ENCODE measurements around the gene ZNF136. TPM values are rescaled to one million over a fixed set of nuclear protein-coding genes. Genes with fewer than 3 reads are reported as not detected.

The ZNF136 gene
- total RNA-seq: 2.0 TPM

DNA sequence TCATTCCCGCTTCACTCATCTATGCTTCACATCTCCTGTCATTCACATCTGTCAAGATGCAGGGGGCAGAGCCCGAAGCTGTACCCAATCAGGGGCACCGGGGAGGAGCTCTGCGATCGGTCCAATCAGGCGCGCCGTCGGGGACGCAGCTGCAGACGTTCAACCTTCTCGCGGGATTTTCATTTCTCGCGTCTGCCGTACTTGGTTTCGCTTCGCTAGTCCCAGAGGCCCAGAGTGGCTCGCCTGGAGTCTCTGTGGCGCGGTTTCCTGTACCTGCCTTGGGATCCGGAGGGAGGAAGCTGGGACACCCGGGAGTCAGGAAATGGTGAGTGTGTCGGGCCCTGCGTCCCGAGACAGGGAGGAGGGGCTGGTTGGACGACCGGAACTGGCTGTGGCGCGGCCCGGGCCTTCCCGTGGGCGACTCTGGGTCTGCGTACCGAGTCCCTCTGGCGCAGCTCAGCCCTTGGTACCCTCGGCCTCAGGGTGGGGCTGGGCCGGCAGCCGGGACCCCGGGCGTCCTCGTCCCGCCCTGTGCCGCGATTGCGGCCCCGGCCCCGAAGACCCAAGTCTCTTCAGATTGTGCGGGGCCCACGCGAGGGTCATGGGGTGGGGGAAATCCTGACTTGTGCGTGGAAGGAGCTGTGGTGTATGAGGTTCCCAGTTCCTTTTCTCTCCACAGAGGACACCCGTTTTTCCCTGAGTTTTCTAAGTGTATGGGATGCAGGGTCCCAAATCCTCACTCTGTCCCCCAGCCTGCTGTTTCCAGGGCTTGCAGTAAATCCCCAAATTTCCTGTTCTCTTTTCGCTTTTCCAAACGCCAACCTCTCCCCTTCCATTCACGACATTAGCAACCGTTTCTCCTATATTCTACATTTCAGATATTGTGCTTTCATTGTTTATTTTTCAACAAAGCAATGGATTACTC is at the start of gene ZNF136:
TSS of gene ZNF136 (plus strand) at position 215 of the 925 bp plus-strand sequence. CDS start at position 323, 108 bp downstream.
- peak; percentile 97 for ATAC-seq

DNA sequence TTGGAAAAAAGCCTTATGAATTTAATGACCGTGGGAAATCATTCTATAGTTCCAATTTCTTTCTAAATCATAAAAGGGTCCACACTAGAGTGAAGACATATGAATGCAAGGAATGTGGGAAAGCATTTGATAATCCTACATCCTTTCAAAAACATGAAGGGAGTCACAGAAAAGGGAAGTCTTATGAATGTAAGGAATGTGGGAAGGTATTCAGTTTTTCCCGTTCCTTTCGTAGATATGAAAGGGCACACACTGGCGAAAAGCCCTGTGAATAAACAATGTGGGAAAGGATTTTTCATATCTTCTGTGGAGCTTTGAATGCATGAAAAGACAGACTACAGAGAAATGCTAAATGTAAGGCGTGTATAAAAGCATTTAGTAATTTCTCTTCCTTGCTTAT is 49.8 kb upstream of the ZNF136 start:
- ATAC-seq: no peak

- ATAC-seq: no peak
Measured at GRCh38 chr19:12117201-12117970, 45.5 kb upstream of the ZNF136 start.

GRCh38 chr19:12126707-12127106 is 36.2 kb upstream of the ZNF136 start:
- no peak for ATAC-seq

DNA sequence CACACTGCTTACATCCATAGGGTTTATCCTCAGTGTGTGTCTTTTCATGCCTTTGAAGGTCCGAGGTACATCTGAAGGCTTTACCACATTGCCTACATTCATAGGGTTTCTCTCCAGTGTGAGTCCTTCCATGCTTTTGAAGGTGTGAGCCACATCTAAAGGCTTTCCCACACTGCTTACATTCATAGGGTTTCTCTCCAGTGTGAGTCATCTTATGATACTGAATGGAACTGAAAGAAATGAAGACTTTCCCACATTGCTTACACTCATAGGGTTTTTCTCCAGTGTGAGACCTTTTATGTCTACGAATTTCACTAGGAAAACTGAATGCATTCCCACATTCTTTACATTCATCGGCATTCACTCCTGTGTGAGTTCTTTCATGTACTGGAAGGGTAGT is 29.8 kb upstream of the ZNF136 start:
- ATAC-seq: no peak

- no peak for ATAC-seq
Measured at GRCh38 chr19:12137221-12137940, 25.5 kb upstream of the ZNF136 start.

GRCh38 chr19:12139269-12139668 is 23.6 kb upstream of the ZNF136 start:
- ATAC-seq: no peak

- ATAC-seq: peak; percentile 99
Measured at GRCh38 chr19:12139885-12140544, 22.9 kb upstream of the ZNF136 start, which contains the start of gene ZNF20. Gene ZNF20 (minus strand): TSS chr19:12140350. CDS start chr19:12140182, 168 bp downstream.

DNA sequence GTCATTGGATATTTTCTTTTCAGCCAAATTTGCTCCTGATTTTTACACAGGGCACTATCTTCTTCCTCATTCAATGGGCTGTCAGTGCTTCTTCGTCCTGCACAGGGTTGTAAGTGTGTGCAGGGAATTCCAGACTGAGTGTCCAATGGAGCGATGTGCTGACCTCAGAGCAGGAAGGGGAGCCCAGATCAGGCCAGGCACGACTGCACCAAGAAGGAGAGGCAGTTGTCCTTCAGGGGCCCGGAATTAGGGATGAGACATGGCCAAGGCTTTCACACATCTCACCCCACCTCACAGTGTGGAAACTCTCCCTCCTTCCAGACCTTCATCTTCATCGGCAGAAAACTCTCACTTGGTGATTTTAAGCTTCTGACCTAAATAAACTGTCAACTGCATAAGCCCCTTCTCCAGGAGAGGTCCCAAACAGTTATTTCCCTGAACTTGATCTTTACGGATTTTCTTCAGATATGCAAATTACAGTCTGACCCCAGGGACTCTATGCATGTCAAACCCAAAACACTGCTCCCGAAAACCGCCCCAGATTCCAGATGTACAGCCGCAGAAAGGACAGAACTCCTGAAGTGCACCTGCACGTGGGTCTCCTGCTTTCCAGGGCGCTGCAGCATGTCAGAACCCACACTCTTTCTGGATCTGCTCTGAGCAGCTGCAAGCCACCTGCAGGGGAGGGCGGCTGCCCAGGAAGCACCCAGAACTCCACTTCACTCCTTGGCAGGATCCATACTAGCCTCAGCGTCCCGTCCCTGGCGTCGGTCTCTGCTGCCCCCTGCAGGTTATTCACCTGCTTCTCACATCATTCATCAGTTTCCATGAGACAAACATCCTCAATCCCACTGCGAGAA is 22.1 kb upstream of the ZNF136 start:
- peak; percentile 92 for ATAC-seq

- no peak for ATAC-seq
Measured at GRCh38 chr19:12141405-12141736, 21.5 kb upstream of the ZNF136 start.

DNA sequence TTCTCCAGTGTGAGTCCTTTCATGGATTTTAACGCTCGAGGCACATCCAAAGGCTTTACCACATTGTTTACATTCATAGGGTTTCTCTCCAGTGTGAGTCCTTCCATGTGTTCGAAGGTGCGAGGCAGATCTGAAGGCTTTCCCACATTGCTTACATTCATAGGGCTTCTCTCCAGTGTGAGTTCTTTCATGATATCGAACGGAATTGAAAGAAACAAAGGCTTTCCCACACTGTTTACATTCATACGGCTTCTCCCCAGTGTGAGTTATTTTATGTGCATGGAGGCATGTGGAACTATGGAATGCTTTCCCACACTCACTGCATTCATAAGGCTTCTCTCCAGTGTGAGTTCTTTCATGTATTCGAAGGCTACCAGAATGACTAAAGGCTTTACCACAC is 17.5 kb upstream of the ZNF136 start:
- ATAC-seq: no peak

- ATAC-seq: no peak
Measured at GRCh38 chr19:12155324-12155860, 7.5 kb upstream of the ZNF136 start.

DNA sequence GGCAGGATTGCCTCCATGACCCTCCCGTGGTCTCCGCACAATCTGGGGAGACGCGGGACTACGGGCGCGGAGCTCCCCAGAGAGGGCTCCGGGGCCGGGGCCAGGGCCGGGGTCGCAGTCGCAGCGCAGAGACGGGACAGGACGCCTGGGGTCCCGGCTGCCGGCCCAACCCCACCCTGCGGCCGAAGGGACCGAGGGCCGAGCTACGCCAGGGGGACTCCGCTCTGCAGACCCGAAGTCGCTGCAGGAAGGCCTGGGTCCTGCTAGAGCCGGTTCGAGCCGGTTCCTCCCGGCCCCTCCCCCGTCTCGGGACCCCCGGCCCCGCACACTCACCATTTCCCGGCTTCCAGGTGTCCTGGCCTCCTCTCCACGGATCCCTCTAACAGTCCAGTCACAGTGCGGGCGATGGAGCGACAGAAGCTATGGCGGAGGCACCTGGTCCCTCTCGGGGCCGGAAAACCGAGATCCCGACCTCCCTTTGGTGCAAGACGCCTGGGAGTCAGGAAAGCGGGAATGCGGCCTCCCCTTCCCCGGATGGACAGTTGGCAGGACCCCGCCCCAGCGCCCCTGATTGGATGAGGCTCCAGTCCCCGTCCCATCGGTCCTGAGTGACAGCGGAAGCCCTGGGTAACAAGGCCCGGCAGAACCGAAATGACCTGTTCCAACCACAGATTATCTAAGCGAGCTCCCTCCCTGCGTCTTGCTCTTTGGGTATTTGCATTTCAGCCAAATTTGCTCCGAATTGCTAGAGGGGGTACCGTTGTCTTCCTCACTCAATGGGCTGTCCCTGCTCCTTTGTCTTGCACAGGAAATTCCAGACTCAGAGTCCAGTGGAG is 6.5 kb upstream of the ZNF136 start, which contains the start of gene ZNF625:
TSS of gene ZNF625 (minus strand) at position 512 of the 836 bp plus-strand sequence. CDS start at position 336, 176 bp downstream.
- peak; percentile 81 for ATAC-seq

- no peak for ATAC-seq
Measured at GRCh38 chr19:12159773-12160414, 3.0 kb upstream of the ZNF136 start.

DNA sequence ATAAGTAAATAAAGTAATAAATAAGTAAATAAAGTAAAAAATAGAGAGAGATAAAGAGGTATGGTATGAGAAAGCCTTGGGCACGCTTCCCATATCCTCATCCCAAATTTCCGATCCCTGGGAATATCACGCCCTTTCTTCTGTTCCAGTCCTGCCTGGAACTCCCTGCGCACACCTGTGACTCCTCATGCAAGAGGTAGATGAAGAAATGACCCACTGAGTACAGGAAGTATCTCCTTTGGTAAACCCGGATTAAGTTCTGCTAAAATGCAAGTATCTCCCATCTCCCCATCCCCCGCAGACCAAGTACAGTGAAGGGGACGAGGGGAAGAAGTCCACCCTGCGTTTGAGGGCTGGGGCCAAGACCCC is 399 bp upstream of the ZNF136 start:
- no peak for ATAC-seq

GRCh38 chr19:12163826-12164225 is 930 bp downstream of the ZNF136 start:
- no peak for ATAC-seq

DNA sequence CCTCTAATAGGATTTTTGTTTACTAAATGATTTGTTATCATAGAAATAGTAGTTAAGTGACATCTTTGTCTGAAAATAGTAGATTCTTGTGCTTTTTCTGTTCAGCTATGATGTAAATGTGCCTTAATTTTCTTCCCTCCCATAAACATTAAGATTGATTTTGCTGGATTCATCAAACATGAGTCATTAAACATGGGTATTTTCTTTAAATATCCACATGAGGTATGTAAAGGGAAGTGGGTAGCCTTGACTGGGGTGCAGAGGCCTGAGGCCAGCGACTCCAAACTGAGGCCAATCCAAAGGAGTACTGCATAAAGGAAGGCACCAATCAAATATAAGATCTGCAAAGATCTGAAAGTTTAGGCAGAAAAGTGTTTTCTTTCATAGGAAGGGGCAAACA is 3.7 kb downstream of the ZNF136 start:
- ATAC-seq: no peak

GRCh38 chr19:12180377-12180776 is 17.5 kb downstream of the ZNF136 start:
- ATAC-seq: no peak

DNA sequence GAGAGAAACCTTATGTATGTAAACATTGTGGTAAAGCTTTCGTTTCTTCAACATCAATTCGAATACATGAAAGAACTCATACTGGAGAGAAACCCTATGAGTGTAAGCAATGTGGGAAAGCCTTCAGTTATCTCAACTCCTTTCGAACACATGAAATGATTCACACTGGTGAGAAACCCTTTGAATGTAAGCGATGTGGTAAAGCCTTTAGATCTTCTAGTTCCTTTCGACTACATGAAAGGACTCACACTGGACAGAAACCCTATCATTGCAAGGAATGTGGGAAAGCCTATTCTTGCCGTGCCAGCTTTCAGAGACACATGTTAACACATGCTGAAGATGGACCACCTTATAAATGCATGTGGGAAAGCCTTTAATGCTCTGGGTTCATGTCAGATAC is 24.7 kb downstream of the ZNF136 start:
- no peak for ATAC-seq

All from esophagus mucosa (tissue), 1 donor.